Neural progenitor cell (in vitro differentiated cells): Measurements from ENCODE around the gene OTOS. TPM values are rescaled to one million over a fixed set of nuclear protein-coding genes. Genes with fewer than 3 reads are reported as not detected.

Experiments used
- DNase-seq: peaks from one replicate; pipeline ENCODE4 v3.0.0-alpha.2; 2016; ENCODE audit warnings: low spot score
- H2AFZ ChIP-seq: fragments of 200-600 bp; sonication (generic); replicated peaks from 2 replicates; pipeline ENCODE4 v1.6.1; 2016; ENCODE audit warnings: antibody characterized with exemption
- H3F3A ChIP-seq: fragments of 200-600 bp; sonication (generic); 2 replicates; pipeline ENCODE4 v1.6.1; 2016; ENCODE audit warnings: antibody characterized with exemption, low read depth
- H3K27ac ChIP-seq: fragments of 200-600 bp; sonication (generic); 2 replicates; pipeline ENCODE4 v1.5.1; 2016; ENCODE audit warnings: mild to moderate bottlenecking
- H3K27me3 ChIP-seq: fragments of 200-600 bp; sonication (generic); 2 replicates; pipeline ENCODE4 v1.6.1; 2016; ENCODE audit warnings: mild to moderate bottlenecking, moderate library complexity
- H3K36me3 ChIP-seq: fragments of 200-600 bp; sonication (generic); 2 replicates; pipeline ENCODE4 v1.5.1; 2016
- H3K4me1 ChIP-seq: fragments of 200-600 bp; sonication (generic); 2 replicates; pipeline ENCODE4 v1.6.1; 2016; ENCODE audit warnings: mixed run types
- H3K4me2 ChIP-seq: fragments of 200-600 bp; sonication (generic); 2 replicates; pipeline ENCODE4 v1.6.1; 2016
- H3K4me3 ChIP-seq: fragments of 200-600 bp; sonication (generic); 2 replicates; pipeline ENCODE4 v1.5.1; 2016
- H3K79me2 ChIP-seq: fragments of 200-600 bp; sonication (generic); 2 replicates; pipeline ENCODE4 v1.6.1; 2016; ENCODE audit warnings: low read depth
- H3K9ac ChIP-seq: fragments of 200-600 bp; sonication (generic); 2 replicates; pipeline ENCODE4 v1.6.1; 2016
- H3K9me3 ChIP-seq: fragments of 200-600 bp; sonication (generic); 2 replicates; pipeline ENCODE4 v1.5.1; 2016; ENCODE audit warnings: low read depth
- H4K20me1 ChIP-seq: fragments of 200-600 bp; sonication (generic); 2 replicates; pipeline ENCODE4 v1.6.1; 2016; ENCODE audit warnings: low read depth
- H3K27ac Mint-ChIP-seq: 3 replicates; pipeline ENCODE4 v1.8.0; 2021; ENCODE audit warnings: mixed read lengths
- H3K27me3 Mint-ChIP-seq: 2 replicates; pipeline ENCODE4 v1.8.0; 2022; ENCODE audit warnings: low read depth, mild to moderate bottlenecking, inconsistent platforms, moderate library complexity, mixed read lengths; ENCODE audit not compliant: insufficient read depth
- H3K36me3 Mint-ChIP-seq: 3 replicates; pipeline ENCODE4 v1.8.0; 2021; ENCODE audit warnings: mixed read lengths
- H3K4me1 Mint-ChIP-seq: 3 replicates; pipeline ENCODE4 v1.8.0; 2021; ENCODE audit warnings: mixed read lengths
- H3K4me3 Mint-ChIP-seq: 3 replicates; pipeline ENCODE4 v1.8.0; 2021; ENCODE audit warnings: mild to moderate bottlenecking, moderate library complexity, mixed read lengths
- H3K9me3 Mint-ChIP-seq: 3 replicates; pipeline ENCODE4 v1.8.0; 2020; ENCODE audit warnings: mixed read lengths
- EZH2 ChIP-seq: fragments of 200-600 bp; sonication (generic); IDR thresholded peaks from 2 replicates; pipeline ENCODE4 v1.6.1; 2017; ENCODE audit warnings: antibody characterized with exemption, mild to moderate bottlenecking, moderate library complexity
- EZH2phosphoT487 ChIP-seq: fragments of 200-600 bp; sonication (generic); IDR thresholded peaks from 2 replicates; pipeline ENCODE4 v1.6.1; 2017; ENCODE audit warnings: antibody characterized with exemption
- total RNA-seq: library from RNA; depleted of rRNA; stranded (reverse); fragments of >200 nt; gene quantifications from 2 replicates; pipeline ENCODE4 v1.2.3, GENCODE V29; 2015; ENCODE audit warnings: low replicate concordance
- TF ChIP-seq, protein P1 (sequence below): fragments of 200-600 bp; sonication (generic); IDR thresholded peaks from 2 replicates; pipeline ENCODE4 v1.5.1; 2017; ENCODE audit warnings: antibody characterized with exemption, mild to moderate bottlenecking

Gene OTOS
- total RNA-seq, 1 donor from 2014 or later: not detected

DNA sequence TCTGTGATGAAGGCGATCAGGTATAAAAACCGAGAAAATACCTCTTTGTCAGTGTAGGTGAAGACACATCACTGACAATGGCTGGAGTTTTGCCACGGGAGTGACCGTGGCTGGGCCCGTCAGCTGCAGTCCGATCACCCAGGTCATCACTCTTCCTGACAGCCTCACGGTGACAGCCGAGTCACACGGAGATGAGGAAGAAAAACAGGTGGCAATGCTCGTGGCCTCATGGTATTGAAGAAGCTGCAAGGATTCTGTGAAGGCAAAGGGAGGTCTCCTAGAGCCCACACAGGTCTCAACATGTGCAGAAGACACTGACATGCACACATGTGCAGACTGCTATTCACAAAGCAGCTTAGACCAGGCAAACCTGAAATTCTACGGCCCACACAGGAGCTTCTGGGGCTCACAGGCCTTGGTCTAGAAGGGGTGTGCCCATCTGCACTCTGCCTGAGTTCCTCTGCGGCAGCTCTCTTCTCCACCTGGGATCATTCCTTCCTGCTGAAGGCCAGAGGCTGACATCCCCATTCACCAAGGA, 11.8 kb downstream of the OTOS start:
- no peaks in the 10 kb centered on the region for H3K9me3 ChIP-seq
- no peaks in the 10 kb centered on the region for H3K4me1 ChIP-seq
- peaks cover 4% of the 10 kb centered on the region for H3K27me3 Mint-ChIP-seq
- no peaks in the 10 kb centered on the region for H3K9me3 Mint-ChIP-seq
- no peaks in the 10 kb centered on the region for H4K20me1 ChIP-seq
- no peak overlapping the region for H2AFZ ChIP-seq
- no peak overlapping the region for H3K9ac ChIP-seq
- H3K27ac ChIP-seq: no peak overlapping the region
- no peak overlapping the region for H3K4me2 ChIP-seq
- no peaks in the 10 kb centered on the region for H3K27me3 ChIP-seq
- H3K79me2 ChIP-seq: peaks cover 2% of the 10 kb centered on the region
- no peak overlapping the region for H3K4me3 ChIP-seq
- no peaks in the 10 kb centered on the region for H3K4me1 Mint-ChIP-seq
- H3K27ac Mint-ChIP-seq: no peak overlapping the region
- no peaks in the 10 kb centered on the region for H3F3A ChIP-seq
- DNase-seq: no peak
- H3K36me3 Mint-ChIP-seq: peaks cover 25% of the 10 kb centered on the region
- TF ChIP-seq EZH2phosphoT487 (no peak), EZH2 (no peak)
- TF ChIP-seq, protein P1, sequence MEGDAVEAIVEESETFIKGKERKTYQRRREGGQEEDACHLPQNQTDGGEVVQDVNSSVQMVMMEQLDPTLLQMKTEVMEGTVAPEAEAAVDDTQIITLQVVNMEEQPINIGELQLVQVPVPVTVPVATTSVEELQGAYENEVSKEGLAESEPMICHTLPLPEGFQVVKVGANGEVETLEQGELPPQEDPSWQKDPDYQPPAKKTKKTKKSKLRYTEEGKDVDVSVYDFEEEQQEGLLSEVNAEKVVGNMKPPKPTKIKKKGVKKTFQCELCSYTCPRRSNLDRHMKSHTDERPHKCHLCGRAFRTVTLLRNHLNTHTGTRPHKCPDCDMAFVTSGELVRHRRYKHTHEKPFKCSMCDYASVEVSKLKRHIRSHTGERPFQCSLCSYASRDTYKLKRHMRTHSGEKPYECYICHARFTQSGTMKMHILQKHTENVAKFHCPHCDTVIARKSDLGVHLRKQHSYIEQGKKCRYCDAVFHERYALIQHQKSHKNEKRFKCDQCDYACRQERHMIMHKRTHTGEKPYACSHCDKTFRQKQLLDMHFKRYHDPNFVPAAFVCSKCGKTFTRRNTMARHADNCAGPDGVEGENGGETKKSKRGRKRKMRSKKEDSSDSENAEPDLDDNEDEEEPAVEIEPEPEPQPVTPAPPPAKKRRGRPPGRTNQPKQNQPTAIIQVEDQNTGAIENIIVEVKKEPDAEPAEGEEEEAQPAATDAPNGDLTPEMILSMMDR: no peak
- no peaks in the 10 kb centered on the region for H3K36me3 ChIP-seq
- H3K4me3 Mint-ChIP-seq: no peak overlapping the region

DNA sequence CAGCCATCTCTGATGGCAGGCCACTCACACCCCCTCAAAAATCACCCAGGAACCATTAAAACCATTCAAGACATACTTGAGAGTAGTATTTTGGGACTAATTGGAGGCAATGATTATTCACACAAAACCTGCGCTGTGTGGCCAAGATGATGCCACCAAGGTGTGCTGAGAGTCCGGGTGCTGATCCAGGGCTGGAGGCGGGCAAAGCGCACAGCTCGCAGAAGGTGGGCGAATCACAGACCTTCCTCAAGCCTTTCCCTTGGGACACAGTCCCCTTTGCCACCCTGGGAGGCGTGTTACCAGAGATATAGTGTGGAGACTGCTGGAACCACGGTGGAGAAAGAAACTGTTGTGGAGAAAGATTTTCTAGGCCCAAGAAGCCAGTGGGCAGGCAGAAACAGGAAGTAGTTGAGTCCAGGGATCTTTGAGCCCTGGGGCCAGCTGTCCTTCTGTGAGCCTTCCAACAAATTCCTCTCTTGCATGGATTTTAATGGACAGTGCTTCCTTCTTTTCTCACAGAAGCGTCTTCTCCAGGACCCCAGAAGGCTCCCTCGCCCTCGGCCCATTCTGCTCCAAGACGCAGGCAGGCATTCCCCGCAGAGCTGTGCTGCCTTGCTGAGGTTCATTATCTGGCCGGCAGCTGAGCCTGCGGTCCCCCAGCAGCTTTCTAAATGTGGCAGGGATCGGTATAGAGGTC, 12.4 kb downstream of the OTOS start:
- no peaks in the 10 kb centered on the region for H4K20me1 ChIP-seq
- Mint-ChIP-seq H3K27ac (no peak overlapping the region), H3K4me1 (no peaks in the 10 kb centered on the region), H3K36me3 (peaks cover 23% of the 10 kb centered on the region), H3K27me3 (peaks cover 4% of the 10 kb centered on the region), H3K4me3 (no peak overlapping the region), H3K9me3 (no peaks in the 10 kb centered on the region)
- no peak overlapping the region for H3K9ac ChIP-seq
- no peaks in the 10 kb centered on the region for H3K27me3 ChIP-seq
- no peaks in the 10 kb centered on the region for H3K79me2 ChIP-seq
- H3K36me3 ChIP-seq: no peaks in the 10 kb centered on the region
- no peaks in the 10 kb centered on the region for H3K9me3 ChIP-seq
- H3K4me2 ChIP-seq: no peak overlapping the region
- no peak for DNase-seq
- H3K27ac ChIP-seq: no peak overlapping the region
- TF ChIP-seq EZH2phosphoT487 (no peak), EZH2 (no peak)
- TF ChIP-seq, protein P1: no peak
- H3K4me1 ChIP-seq: no peaks in the 10 kb centered on the region
- no peak overlapping the region for H3K4me3 ChIP-seq
- no peaks in the 10 kb centered on the region for H3F3A ChIP-seq
- H2AFZ ChIP-seq: no peak overlapping the region

DNA sequence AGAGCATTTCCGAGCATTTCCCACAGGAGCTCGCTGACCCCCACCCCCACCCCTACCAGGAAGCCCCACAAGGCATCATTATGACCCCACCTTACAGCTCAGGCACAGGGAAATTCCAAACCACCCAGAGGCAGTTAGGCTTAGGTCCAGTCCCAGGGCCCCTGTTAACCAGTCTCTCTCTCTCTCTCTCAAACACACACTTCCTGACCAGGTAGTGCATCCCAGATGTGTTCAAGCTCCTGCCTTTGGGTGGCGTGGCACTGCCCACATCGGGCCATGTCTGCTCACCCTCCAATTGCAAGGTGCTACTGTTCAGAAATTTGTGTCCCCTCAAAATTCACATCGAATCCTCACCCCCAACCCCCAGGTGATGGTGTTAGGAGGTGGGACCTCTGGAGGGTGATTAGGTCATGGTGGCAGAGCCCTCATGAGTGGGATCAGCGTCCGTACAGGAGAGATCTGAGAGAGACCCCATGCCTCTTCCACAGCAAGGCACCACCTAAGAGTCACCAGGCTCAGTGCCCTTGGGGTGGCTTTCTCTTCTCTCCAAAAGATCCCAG, 13.2 kb downstream of the OTOS start:
- no peak overlapping the region for H3K27ac Mint-ChIP-seq

More for the DNA sequence above, 13.2 kb downstream of the OTOS start:
- DNase-seq: no peak
- TF ChIP-seq EZH2: no peak
- TF ChIP-seq, protein P1: no peak
- no peaks in the 10 kb centered on the region for H3F3A ChIP-seq
- Mint-ChIP-seq H3K4me3 (no peak overlapping the region), H3K4me1 (no peaks in the 10 kb centered on the region), H3K27me3 (peaks cover 4% of the 10 kb centered on the region), H3K36me3 (peaks cover 23% of the 10 kb centered on the region), H3K9me3 (no peaks in the 10 kb centered on the region)
- H3K36me3 ChIP-seq: no peaks in the 10 kb centered on the region
- H3K9ac ChIP-seq: no peak overlapping the region
- no peaks in the 10 kb centered on the region for H3K4me1 ChIP-seq
- no peaks in the 10 kb centered on the region for H3K79me2 ChIP-seq
- no peak overlapping the region for H3K4me3 ChIP-seq
- H3K9me3 ChIP-seq: no peaks in the 10 kb centered on the region
- H3K27me3 ChIP-seq: no peaks in the 10 kb centered on the region
- H3K4me2 ChIP-seq: no peak overlapping the region
- no peak overlapping the region for H3K27ac ChIP-seq
- no peaks in the 10 kb centered on the region for H4K20me1 ChIP-seq
- no peak overlapping the region for H2AFZ ChIP-seq
